ENCODE data around the gene FBXL12.
"Not testable (repeated sequence)": the region's sequence is repeated elsewhere in the genome, so short reads cannot be mapped to it uniquely, and the experiment has no call there.

Gene FBXL12

DNA sequence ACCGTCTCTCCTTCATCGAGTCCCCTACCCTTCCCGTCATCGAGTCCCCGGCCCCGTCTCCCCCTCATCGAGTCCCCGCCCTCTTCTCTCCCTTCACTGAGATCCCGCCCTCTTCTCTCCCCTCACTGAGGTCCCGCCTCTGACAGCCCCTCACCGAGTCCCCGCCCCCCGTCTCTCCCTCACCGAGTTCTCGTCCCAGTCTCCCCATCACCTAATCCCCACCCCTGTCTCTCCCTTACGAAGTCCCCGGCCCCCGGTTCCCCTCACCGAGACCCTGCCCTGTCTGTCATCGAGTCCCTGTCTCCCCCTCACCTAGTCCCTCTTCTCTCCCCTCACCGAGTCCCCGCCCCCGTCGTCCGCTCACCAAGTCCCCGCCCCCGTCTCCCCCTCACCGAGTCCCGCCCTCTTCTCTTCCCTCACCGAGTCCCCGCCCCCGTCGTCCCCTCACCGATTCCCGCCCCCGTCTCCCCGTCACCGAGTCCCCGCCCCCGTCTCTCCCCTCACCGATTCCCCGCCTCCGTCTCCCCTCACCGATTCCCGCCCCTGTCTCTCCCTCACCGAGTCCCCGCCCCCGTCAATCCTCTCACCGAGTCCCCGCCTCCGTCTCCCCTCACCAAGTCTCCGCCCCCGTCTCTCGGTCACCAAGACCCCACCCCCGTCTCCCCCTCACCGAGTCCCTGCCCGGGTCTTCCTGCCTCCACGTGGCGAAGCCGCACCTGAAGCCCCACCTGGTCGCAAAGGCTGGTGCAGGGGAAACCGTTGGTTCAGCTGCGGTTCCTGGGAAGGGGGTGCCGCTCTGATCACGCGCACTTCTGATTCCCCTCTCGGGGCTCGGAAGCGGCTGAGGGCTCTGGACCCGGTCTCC, 26.4 kb downstream of the FBXL12 start:
- DNase-seq (ENCODE audit: low read depth in 2 of 2): peak; percentile 94 to 96

DNA sequence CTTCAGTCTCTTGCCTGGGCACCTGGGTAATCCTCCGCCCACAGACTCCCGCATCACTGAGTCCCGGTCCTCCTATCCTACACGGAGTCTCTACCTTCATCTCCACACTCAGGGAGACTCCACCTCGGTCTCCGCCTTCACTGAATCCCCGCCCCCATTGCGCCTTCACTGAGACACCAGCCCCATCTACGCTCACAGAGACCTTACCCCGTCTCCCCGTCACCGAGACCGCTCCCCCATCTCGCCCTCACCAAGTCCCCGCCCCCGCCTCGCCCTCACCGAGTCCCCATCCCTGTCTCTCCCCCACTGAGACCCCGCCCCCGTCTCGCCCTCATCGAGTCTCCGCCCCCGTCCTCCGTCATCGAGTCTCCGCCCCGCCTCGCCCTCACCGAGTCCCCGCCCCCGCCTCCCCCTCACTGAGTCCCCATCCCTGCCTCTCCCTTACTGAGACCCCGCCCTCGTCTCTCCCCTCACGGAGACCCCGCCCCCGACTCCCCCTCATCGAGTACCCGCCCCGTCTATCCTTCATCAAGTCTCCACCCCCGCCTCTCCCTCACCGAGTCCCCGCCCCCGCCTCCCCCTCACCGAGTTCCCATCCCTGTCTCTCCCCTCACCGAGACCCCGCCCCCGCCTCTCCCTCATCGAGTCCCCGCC, 27.2 kb downstream of the FBXL12 start:
- peak; percentile 96 to 98 for DNase-seq (ENCODE audit: low read depth in 2 of 2)

DNA sequence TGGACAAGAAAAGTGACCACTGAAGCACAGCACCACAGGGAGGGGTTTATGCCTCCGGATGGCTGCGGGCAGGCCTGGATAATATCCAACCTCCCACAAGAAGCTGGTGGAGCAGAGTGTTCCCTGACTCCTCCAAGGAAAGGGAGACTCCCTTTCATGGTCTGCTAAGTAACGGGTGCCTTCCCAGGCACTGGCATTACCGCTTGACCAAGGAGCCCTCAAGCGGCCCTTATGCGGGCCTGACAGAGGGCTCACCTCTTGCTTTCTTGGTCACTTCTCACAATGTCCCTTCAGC, 27.9 kb downstream of the FBXL12 start:
- not testable (repeated sequence) for DNase-seq (ENCODE audit: low read depth in 2 of 2)

DNA sequence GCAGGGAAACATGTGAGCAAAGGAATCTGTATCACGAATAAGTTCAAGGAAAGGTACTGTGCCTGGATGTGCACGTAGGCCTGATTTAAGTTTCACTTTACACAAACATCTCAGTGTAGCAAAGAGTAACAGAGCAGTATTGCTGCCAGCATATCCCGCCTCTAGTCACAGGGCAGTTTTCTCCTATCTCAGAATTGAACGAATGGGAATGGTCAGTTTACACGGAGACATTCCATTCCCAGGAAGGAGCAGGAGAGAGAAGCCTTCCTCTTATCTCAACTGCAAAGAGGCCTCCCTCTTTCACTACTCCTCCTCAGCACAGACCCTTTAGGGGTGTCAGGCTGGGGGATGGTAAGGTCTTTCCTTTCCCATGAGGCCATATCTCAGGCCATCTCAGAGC, 29.3 kb downstream of the FBXL12 start:
- not testable (repeated sequence) for DNase-seq (ENCODE audit: low read depth in 2 of 2)

DNA sequence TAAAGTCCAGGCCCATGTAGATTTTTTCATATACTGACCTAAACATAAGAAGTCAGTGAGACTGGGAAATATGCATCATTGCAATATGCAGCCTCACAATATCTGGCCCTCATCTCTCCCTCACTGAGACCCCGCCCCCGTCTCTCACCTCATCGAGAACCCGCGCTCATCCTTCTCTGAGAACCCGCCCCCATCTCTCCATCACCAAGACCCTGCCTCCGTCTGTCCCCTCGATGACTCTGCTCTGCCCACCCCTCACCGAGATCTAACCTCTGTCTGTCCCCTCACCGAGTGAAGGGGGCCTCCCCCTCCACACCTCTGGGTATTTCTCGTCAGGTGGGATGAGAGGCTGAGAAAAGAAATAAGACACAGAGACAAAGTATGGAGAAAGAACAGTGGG, 29.8 kb downstream of the FBXL12 start:
- no peak for DNase-seq (ENCODE audit: low read depth in 2 of 2)

DNA sequence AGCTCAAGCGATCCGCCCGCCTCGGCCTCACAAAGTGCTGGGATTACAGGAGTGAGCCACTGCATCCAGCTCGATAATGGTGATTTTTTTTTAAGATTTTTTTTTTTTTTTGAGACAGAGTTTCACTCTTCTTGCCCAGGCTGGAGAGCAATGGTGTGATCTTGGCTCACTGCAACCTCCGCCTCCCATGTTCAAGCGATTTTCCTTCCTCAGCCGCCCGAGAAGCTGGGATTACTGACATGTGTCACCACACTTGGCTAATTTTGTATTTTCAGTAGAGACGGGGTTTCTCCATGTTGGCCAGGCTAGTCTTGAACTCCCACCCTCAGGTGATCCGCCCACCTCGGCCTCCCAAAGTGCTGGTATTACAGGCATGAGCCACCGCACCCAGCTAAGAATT, 30.3 kb downstream of the FBXL12 start:
- DNase-seq (ENCODE audit: low read depth in 2 of 2): not testable (repeated sequence)

DNA sequence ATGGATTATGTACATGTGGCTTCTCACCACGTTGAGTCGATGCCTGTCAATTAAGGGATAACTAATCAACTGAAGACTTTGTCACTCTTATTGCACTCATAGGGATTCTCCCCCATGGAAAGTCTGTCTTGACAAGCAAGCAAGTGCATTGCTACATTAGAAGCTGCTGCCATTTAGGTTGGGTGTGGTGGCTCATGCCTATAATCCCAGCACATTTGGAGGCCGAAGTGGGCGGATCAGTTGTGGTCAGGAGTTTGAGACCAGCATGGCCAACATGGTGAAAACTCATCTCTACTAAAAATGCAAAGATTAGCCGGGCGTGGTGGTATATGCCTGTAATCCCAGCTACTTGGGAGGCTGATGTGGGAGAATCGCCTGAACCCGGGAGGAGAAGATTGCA, 32.1 kb downstream of the FBXL12 start:
- DNase-seq (ENCODE audit: low read depth in 2 of 2): no peak

DNA sequence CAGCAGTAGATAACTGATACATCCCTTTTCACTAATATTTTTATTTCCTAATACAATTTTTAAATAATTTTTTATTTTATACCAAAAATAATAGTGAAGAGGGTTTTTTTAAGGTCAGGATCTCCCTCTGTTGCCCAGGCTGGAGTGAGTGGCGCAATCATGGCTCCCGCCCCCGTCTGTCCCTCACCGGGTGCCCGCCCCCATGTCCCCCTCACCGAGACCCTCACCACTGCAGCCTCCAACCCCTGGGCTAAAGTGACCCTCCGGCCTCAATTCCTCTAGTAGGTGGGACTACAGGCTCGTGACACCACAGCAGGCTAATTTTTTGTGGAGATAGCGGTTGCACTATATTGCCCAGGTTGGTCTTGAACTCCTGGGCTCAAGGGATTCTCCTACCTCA, 32.5 kb downstream of the FBXL12 start:
- DNase-seq (ENCODE audit: low read depth in 2 of 2): no peak

DNA sequence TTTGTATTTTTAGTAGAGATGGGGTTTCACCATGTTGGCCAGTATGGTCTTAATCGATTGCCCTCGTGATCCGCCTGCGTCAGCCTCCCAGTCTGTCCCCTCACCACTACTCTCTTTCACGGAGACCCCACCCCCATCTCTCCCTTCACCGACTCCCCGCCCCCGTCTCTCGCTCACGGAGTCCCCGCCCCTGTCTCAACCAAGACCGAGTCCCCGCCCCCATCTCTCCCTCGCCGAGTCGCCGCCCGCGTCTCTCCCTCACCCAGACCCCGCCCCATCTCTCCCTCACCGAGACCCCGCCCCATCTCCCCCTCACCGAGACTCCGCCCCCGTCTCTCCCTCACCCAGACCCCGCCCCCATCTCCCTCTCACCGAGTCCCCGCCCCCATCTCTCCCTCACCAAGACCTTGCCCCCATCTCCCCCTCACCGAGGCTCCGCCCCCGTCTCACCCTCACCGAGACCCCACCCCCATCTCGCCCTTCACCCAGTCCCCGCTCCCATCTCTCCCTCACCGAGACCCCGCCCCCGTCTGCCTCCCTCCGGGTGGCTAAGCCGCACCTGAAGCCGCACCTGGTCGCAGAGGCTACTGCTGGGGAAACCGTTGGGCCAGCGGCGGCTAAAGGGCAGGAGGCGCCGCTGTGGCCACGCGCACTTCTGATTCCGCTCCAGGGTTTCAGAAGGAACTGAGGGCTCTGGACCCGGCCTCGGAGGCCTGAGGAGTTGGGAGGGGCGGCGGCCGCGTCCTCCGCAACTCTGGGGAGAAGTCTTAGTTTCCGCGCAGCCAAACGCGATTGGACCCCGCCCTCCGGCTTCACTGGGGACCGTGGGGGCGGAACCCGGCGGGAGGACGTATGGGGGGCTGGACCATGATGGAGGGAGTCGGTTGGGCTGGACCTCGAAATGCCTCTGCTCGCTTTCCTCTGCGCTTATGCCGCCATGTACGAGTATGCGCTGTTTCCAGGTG, 33.2 kb downstream of the FBXL12 start:
- DNase-seq (ENCODE audit: low read depth in 2 of 2): peak; percentile 96 to 97

DNA sequence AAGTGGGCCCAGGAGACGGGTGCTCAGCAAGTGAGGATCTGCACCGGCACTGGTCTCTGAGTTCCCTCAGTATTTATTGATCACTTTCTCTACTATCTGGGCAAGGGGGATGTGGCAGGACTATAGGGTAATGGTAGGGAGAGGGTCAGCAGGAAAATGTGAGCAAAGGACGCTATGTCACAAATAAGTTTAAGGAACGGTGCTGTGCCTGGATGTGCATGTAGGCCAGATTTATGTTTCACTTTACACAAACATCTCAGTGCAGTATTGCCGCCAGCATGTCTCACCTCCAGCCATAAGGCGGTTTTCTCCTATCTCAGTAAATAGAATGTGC, 34.7 kb downstream of the FBXL12 start:
- not testable (repeated sequence) for DNase-seq (ENCODE audit: low read depth in 2 of 2)

DNA sequence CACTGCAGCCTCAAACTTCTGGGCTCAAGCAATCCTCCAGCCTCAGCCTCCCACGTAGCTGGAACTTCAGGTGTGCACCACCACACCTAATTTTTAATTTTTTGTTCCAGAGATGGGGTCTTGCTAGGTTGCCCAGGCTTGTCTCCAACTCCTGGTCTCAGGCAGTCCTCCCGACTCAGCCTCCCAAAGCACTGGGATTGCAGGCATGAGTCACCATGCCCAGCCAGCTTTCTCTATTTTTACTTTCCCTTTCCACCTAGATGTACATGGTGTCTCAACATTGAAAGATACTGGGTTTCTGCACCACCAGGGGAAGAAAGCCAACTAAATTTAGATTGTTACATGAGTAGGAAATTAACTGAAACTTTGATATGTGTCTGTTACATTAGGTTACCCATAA, 36.5 kb downstream of the FBXL12 start:
- DNase-seq (ENCODE audit: low read depth in 2 of 2): no peak

DNA sequence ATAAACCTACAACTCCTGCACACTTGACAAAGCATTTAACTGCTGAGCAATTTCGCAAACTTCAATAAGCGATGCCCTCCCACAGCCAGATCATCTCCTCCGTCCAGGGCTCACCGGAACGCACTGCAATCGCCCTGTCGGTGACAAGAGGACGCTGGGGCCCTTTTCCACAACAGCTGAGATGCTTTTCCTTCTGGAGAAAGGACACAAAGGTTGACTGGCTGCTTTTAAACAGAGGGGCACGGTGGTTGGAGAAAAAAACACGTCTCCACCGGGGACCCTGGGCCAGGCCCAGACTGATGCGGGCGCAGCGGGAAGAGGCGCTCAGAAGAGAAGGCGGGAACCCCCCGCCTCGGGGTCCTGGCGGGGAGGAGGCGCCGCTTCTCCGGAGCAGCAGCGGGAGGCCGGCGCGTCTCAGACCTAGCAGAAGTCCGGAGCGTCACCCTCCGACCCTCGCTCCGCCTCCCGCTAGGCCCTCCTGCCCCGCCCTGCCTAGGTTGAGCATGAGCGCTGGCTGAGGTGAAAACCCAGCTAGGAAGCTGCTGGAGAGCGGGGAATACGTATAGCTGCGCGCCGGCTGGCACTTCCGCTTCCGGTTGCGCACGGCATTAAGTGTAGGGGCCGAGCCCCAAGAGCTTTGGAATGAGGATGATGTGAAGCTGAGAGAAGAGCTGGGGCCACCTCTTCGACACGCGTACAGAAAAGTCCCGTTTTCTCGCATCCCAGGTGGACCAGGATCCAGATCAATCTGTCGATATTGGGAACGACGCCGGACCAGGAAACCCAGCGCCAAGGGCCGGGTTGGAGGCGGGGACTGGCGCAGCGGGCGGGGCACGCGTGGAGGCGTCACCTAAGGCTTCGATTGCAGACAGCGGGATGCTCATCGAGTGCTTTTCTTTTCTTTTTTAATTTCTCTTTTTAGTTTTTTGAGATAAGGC, 50.4 kb downstream of the FBXL12 start, which contains the start of gene ZNF846:
Gene ZNF846 (minus strand): TSS at position 564 of the 938 bp plus-strand sequence. CDS start 3,788 bp downstream, outside the sequence.
- DNase-seq (ENCODE audit: low read depth in 2 of 2): peak; percentile 85 to 88
